Stimulated activated naive CD8-positive, alpha-beta T cell treated with anti-CD3 and anti-CD28 coated beads, Interleukin-15, Interleukin-2, amounts not matched to agents 100 ng/mL and 50 ng/mL, for 24 hours (primary cell): ENCODE measurements around the gene NQO2.

ENCODE experiments used
- H3K27ac Mint-ChIP-seq: one replicate; pipeline ENCODE4 v1.8.0; 2021; ENCODE audit warnings: mild to moderate bottlenecking, mixed read lengths
- H3K27me3 Mint-ChIP-seq: one replicate; pipeline ENCODE4 v1.8.0; 2021; ENCODE audit warnings: mixed read lengths
- H3K36me3 Mint-ChIP-seq: one replicate; pipeline ENCODE4 v1.8.0; 2021; ENCODE audit warnings: low read depth, mixed read lengths
- H3K4me1 Mint-ChIP-seq: one replicate; pipeline ENCODE4 v1.8.0; 2021; ENCODE audit warnings: low read depth, mixed read lengths
- H3K4me3 Mint-ChIP-seq: one replicate; pipeline ENCODE4 v1.8.0; 2021; ENCODE audit warnings: mild to moderate bottlenecking, mixed read lengths
- H3K9me3 Mint-ChIP-seq: one replicate; pipeline ENCODE4 v1.8.0; 2021; ENCODE audit warnings: mixed read lengths

The NQO2 gene, protein sequence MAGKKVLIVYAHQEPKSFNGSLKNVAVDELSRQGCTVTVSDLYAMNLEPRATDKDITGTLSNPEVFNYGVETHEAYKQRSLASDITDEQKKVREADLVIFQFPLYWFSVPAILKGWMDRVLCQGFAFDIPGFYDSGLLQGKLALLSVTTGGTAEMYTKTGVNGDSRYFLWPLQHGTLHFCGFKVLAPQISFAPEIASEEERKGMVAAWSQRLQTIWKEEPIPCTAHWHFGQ

DNA sequence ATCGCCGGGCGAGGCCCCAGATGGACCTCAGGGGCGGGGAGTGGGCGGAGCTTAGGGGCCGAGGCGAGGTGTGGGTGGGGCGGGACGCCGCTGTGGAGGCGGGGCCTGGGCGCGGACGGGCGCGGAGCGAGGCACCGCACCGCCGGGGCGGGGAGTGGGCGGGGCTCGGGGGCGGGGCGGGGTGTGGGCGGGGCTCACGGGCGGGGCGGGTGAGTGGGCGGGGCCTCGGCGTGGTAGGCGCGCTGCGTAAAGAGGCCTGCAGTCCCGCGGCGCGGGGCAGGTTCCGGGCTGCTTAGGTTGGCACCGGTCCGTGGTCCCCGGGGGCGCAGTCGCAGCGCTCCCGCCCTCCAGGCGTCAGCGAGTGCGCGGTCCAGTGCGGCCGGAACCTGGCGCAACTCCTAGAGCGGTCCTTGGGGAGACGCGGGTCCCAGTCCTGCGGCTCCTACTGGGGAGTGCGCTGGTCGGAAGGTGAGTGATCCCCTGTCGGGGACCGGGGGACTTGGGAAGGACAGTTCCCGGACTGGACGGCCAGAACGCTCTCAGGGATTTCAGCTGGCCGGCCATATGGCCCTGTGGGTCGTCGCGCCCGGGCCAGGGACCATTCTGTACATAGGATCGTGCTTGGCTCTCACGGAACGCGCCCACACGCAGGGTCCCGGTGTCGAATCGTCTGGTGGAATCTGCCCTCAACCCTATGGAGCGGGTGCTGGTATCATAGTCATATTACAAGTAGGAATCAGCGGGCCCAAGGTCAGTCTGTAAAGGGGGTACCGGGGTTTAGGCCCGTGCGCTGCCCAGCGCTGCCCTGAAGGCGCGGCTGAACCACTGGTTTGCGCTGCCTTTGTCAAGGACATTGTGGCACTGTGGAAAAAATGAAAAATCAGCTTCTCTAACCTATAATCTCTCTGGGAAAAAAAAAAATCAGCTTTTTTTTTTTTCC is at the start of gene NQO2:
NQO2 (plus strand) TSS at position 277 of the 940 bp plus-strand sequence. CDS start 6,659 bp downstream, outside the sequence.
- peak within 1 kb of the TSS; percentile 91 for H3K4me3 Mint-ChIP-seq
- no peaks in the 10 kb centered on the region for H3K9me3 Mint-ChIP-seq
- H3K27ac Mint-ChIP-seq: peak within 1 kb of the TSS; percentile 90
- peaks cover 19% of the 10 kb centered on the region for H3K36me3 Mint-ChIP-seq
- H3K27me3 Mint-ChIP-seq: no peaks in the 10 kb centered on the region
- peaks cover 32% of the 10 kb centered on the region for H3K4me1 Mint-ChIP-seq

DNA sequence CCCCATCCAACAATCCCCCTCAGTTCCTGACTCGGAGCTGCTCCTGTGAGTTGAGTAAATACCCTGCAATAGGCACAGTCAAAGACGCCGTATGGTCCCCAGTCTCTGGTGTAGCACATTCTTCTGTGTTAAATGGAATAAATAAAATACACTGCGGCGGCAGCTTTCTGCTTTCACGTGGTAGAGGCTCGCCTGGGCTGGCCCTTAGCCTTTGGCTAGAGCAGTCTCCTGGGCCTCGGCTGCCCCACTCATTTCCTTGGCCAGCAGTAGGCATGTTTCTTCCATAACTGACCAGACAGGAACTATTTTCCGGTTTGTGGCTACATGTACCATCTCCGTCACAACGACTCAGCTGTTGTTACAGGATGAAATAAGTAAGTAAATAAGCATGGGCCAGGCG is 49.0 kb upstream of the NQO2 start:
- no peak overlapping the region for H3K4me3 Mint-ChIP-seq
- H3K27ac Mint-ChIP-seq: no peak overlapping the region
- H3K36me3 Mint-ChIP-seq: peaks cover 20% of the 10 kb centered on the region
- H3K9me3 Mint-ChIP-seq: no peaks in the 10 kb centered on the region
- H3K4me1 Mint-ChIP-seq: peaks cover 13% of the 10 kb centered on the region
- H3K27me3 Mint-ChIP-seq: no peaks in the 10 kb centered on the region

DNA sequence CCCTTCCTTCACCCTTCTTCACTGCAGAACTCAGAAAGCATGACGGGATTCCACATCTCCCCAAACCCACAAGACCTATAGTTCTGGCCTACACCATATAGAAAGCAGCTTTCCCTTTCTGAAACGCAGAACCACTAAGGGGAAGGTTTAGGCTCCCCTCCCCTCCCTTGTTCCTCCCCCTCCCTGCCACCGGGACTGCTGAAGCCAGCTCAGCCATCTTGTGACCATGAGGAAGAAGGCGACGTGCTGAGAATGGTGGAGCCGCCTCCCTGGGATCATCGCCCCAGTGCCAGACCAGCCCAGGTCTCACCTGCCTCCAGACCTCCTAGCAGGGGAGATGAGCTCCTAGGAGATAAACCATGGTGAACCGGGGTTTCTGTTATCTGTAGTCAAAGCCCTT is 48.0 kb upstream of the NQO2 start:
- Mint-ChIP-seq H3K36me3 (peaks cover 20% of the 10 kb centered on the region), H3K4me3 (no peak overlapping the region), H3K9me3 (no peaks in the 10 kb centered on the region), H3K4me1 (peaks cover 13% of the 10 kb centered on the region), H3K27me3 (no peaks in the 10 kb centered on the region), H3K27ac (no peak overlapping the region)

DNA sequence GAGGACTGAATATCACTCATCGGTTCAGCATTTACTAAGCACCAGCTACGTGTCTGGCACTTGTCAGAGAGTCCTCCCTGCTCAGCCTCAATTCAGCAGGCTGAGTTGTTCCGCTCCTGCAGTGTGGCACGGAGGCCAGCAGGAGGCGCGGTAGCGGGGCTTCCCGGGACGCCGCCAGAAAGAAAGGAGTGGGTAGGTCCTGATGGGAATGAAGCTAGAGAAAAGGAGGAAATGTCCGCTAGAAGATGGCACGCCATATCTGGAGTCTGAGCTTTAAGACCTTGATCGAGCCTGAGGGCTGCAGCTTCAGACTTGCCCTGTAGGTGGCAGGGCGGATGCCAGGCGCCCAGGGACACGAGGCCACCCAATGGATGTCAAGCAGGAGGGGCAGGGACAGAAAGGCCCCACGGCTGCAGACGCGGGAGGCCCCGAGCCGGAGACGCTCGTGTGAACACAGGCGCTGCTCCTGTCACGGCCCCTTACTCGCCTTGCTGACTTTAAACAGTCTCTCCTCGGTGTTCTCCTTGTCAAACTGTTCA is 47.1 kb upstream of the NQO2 start:
- Mint-ChIP-seq H3K4me3 (peak overlapping the region; percentile 58), H3K27me3 (no peaks in the 10 kb centered on the region), H3K4me1 (peaks cover 13% of the 10 kb centered on the region), H3K36me3 (peaks cover 16% of the 10 kb centered on the region), H3K9me3 (no peaks in the 10 kb centered on the region), H3K27ac (peak overlapping the region; percentile 61)

DNA sequence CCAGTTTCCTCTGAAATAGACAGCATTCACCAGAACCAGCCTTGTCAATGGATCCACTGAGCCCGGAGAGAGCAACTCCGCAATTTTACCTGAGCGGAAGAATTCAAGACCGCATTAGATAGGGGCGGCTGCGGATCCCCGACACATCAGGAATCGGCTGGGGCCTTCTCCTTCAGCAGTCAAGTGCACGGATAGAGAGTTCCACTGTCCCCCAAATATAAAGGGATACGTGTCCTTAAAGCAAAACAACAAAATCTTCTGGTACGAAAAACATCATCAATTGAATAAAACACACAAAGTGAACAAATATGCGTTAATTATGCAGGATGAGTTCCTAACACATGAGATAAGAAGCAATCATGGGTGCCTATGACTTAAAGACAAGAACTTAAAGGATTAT is 46.6 kb upstream of the NQO2 start:
- Mint-ChIP-seq H3K9me3 (no peaks in the 10 kb centered on the region), H3K4me3 (no peak overlapping the region), H3K27ac (no peak overlapping the region), H3K4me1 (peaks cover 13% of the 10 kb centered on the region), H3K27me3 (no peaks in the 10 kb centered on the region), H3K36me3 (peaks cover 12% of the 10 kb centered on the region)

DNA sequence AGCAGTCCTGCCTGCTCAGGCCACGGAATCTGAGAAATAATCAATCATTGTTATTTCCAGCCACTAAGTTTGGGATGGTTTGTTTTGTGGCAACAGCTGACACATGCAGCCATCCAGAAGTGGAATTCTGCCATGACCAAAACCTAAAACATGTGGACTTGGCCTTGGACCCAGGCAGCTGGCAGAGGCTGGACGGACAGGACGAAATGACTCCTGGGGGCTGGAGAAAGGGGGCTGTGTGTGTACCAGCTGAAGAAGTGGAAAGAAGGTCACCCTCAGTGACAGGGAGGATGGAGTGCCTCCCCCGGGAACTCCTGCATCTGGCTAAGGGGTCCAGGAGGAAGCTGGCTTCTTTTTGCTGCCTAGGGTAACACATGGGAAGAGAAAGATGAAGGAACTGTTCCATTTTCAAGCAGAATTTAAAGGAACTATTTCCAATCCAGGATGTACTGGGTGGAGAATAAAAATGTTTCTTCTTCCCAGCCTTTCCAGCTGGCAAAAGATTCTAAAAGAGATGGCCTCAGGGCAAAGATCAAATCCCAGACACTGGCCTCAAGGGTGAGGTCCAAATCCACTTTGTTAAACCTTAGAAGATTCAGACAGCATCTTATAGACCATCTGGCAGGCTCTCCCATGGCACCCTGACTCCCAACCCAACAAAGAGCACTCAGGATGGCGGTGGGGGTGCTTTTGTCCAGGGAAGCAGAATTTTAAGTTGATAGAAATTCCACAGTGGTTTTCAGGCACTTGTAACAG is 42.6 kb upstream of the NQO2 start:
- Mint-ChIP-seq H3K36me3 (peaks cover 6% of the 10 kb centered on the region), H3K4me1 (peaks cover 6% of the 10 kb centered on the region), H3K27ac (no peak overlapping the region), H3K9me3 (no peaks in the 10 kb centered on the region), H3K4me3 (no peak overlapping the region), H3K27me3 (no peaks in the 10 kb centered on the region)

DNA sequence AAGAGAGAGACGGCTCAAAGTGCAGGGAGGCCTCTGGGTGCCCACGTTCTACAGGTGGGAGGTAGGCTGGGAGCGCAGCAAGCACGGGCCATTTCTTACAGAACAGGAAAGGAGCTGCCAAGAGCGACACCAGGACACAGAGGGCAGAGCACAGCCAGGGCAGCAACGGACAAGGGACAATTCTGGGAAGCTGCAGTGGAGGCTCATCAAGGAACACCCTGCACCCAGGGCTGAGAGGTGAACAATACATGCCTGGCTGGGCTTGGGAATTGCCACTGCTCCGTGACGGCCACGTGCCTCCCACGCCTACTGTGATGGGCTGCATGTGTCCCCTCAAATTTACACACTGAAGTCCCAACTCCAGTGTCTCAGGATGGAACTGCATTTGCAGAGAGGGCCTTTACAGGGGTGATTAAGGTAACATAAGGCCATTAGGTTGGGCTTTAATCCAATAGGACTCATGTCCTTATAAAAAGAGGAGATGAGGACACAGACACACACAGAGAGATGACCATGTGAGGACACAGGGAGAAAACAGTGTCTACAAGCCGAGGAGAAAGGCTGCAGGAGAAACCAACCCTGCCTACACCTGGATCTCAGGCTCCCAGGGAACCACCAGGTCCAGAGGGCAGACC is 41.9 kb upstream of the NQO2 start:
- no peaks in the 10 kb centered on the region for H3K27me3 Mint-ChIP-seq
- no peak overlapping the region for H3K4me3 Mint-ChIP-seq
- peaks cover 6% of the 10 kb centered on the region for H3K36me3 Mint-ChIP-seq
- no peaks in the 10 kb centered on the region for H3K9me3 Mint-ChIP-seq
- no peaks in the 10 kb centered on the region for H3K4me1 Mint-ChIP-seq
- H3K27ac Mint-ChIP-seq: no peak overlapping the region

DNA sequence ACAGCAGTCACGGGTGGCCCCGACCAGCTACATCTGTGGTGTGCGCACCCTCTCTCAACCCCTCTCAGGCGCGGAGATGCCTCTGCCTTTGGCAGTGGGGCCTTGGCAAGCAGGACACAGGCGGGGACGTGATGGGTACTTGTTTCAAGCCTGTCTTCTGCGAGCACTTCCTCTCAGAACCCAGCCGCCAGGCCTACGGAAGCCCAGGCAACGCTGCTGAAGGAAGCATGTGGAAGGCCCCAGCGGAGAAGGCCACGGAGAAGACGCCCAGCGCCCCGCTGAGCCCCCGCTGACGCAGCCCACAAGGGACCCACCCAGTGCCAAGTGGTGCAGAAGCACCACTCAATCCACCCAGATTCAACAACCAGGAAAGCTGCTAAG is 41.4 kb upstream of the NQO2 start:
- H3K9me3 Mint-ChIP-seq: no peaks in the 10 kb centered on the region
- no peak overlapping the region for H3K27ac Mint-ChIP-seq
- H3K4me1 Mint-ChIP-seq: no peaks in the 10 kb centered on the region
- H3K27me3 Mint-ChIP-seq: no peaks in the 10 kb centered on the region
- no peak overlapping the region for H3K4me3 Mint-ChIP-seq
- peaks cover under 1% of the 10 kb centered on the region for H3K36me3 Mint-ChIP-seq

DNA sequence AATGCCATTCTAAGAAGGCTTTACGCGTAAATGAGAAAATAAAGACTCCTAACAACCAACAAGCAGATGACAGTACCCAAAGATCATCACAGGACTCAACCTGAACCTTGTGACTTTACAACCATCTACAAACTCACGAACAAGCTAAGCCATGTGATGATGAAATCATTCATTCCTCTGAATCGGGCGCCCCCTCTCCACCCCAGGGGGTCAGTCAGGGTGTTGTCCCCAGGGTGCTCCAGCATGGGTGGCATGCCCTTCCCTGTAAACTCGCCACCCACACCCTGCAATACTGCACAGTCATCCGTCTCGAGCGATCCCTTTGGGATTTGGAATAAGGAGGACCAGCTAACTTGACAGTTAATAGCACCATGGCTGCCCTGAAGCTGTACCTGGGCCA is 40.9 kb upstream of the NQO2 start:
- Mint-ChIP-seq H3K27ac (no peak overlapping the region), H3K9me3 (no peaks in the 10 kb centered on the region), H3K4me1 (no peaks in the 10 kb centered on the region), H3K27me3 (no peaks in the 10 kb centered on the region), H3K4me3 (no peak overlapping the region), H3K36me3 (no peaks in the 10 kb centered on the region)

DNA sequence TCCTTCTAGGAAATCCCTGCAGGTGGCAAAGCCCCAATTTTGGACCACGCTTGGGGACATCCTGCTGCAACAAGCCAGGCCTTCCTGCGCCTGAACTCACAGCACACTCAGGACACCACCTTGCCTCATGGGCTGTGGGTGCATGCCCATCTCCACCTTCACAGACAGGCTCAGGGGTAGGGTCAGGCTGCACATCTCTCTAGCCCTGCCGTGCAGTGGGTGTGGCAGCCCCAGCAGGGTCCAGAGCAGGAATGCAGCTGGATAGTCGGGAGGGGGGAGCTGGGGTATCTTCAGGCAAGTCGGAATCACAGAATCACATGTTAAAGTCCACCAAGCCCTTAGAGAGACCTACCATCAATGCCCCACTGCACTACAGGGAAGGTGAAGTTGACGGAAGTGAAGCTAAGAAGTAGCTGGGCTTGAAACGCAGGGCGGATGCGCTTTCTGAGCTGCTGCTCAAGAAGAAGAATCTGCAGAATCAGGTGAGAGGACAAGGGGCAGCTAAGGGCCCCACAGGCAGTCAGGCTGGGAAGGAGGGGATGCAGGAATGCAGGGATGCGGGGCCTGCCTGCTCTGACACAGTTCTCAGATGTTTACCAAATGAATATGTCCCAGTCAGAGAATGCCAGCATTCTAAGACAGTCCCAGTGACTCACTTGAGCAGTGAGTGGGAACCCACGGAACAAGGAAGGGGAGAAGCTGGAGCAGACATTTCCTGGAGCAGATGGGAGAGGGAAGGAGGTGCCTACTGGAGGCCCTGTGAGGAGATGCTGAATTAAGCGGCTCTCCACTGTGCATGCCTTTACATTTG is 39.6 kb upstream of the NQO2 start:
- no peak overlapping the region for H3K27ac Mint-ChIP-seq

DNA sequence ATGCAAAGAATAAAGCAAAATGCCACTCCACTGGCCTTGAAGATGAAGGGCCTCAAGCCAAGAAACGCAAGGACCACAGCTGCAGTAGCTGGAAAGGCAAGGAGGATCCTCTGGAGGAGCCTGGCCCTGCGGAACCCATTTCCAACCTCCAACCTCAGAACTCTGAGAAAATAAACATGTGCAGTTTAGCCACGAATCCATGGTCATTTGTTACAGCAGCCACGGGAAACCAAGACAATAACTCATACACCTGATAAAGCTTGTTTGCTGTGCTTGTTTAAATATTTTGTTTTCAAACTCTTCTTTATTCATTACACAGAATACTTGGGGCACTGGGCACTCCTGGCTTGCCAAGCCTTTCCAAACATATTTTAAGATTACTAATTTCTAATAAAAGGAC is 38.8 kb upstream of the NQO2 start:
- Mint-ChIP-seq H3K27me3 (no peaks in the 10 kb centered on the region), H3K4me1 (no peaks in the 10 kb centered on the region), H3K9me3 (no peaks in the 10 kb centered on the region), H3K27ac (no peak overlapping the region), H3K4me3 (no peak overlapping the region), H3K36me3 (no peaks in the 10 kb centered on the region)

More for the DNA sequence above, 39.6 kb upstream of the NQO2 start:
- Mint-ChIP-seq H3K9me3 (no peaks in the 10 kb centered on the region), H3K4me3 (no peak overlapping the region), H3K36me3 (no peaks in the 10 kb centered on the region), H3K4me1 (no peaks in the 10 kb centered on the region), H3K27me3 (no peaks in the 10 kb centered on the region)

DNA sequence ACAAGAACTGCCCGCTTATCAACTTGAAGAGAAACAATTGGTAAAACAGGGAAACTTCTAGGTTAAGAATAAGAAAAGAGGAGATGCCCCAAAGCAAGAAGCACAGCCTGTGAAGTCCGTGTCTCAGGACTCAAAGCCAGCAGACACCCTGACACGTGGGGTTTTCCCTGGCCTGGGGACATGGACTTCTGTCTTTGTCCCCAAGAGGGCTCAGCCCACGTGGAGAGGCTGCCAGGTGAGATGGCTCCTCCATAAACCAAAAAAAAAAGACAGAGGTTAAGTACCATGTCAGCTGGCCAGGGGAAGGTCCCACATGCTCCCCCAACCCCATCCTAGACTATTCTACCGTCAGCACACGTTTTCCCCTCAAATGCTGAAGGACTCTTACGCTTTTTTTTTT is 38.2 kb upstream of the NQO2 start:
- Mint-ChIP-seq H3K9me3 (no peaks in the 10 kb centered on the region), H3K36me3 (no peaks in the 10 kb centered on the region), H3K27ac (no peak overlapping the region), H3K27me3 (no peaks in the 10 kb centered on the region), H3K4me1 (no peaks in the 10 kb centered on the region), H3K4me3 (no peak overlapping the region)

DNA sequence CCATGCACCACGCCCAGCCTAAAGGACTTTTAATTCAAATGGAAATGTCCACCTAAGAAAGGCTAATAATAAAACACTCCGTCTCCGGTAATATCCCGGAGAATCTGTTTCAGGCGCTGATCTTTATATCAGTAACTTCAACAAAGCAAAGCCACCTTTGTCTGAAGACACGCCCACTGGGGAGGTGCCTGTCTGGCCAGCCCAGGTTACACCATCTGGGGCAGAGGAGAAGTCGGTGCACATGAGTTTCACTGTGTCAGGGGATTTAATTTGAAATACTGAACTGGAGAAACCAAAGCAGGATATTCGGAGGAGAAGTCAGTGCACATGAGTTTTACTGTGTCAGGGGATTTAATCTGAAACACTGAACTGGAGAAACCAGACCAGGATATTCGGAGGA is 37.7 kb upstream of the NQO2 start:
- Mint-ChIP-seq H3K4me3 (no peak overlapping the region), H3K4me1 (peaks cover 1% of the 10 kb centered on the region), H3K27ac (no peak overlapping the region)

DNA sequence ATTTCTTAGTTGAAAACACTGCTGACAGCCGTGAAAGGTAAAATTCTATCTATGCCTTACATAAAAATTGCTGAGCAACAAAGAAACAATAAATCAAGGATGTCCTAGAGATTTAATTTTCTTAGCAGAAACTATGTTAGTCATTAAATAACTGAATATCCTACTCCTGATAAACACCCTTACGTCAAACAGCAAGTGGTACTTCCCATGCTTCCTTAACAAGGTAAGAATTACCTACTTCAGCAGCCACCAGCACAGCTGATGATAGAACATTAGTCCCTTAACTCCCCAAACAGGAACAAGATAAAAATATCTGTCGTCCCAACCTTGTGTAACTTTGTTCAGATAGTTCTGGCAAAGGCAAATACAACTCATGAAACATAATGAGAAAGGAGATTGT is 37.1 kb upstream of the NQO2 start:
- no peak overlapping the region for H3K27ac Mint-ChIP-seq
- no peak overlapping the region for H3K4me3 Mint-ChIP-seq
- no peaks in the 10 kb centered on the region for H3K9me3 Mint-ChIP-seq
- H3K36me3 Mint-ChIP-seq: no peaks in the 10 kb centered on the region
- H3K4me1 Mint-ChIP-seq: peaks cover 6% of the 10 kb centered on the region
- H3K27me3 Mint-ChIP-seq: no peaks in the 10 kb centered on the region

More for the DNA sequence above, 37.7 kb upstream of the NQO2 start:
- Mint-ChIP-seq H3K36me3 (no peaks in the 10 kb centered on the region), H3K9me3 (no peaks in the 10 kb centered on the region), H3K27me3 (no peaks in the 10 kb centered on the region)
